ENCODE measurements around the gene TNK1.
A peak's percentile ranks its signal among the peaks of the same experiment; 100 is the strongest.

The TNK1 gene

GRCh38 chr17:7351665-7352502 lies 29.0 kb upstream of the TNK1 start, which contains the start of gene KCTD11:
Gene KCTD11 (plus strand): TSS chr17:7352162.
- TF ChIP-seq TAF1 (IDR thresholded peaks at IDR 0.05; ENCODE audit: borderline replicate concordance, insufficient read depth, low read length) (peak; percentile 65; the same call in 1 of the 2 replicates), REST (IDR thresholded peaks at IDR 0.05; ENCODE audit: insufficient read depth in 1 of 2, low read depth in 2 of 2, low read length in 2 of 2) (0 out of 4 replicates have a peak, but pooled peaks of 1 of the 2 experiments have one; percentile 8), POLR2AphosphoS5 (IDR thresholded peaks at IDR 0.05; ENCODE audit: low read depth, low read length) (peak; percentile 77), SIN3A (IDR thresholded peaks at IDR 0.05; ENCODE audit: borderline replicate concordance, insufficient read depth, low read length) (peak; percentile 36; the same call in 1 of the 2 replicates), FOXP2 (optimal IDR thresholded peaks at IDR 0.05; ENCODE audit: borderline replicate concordance, extremely low read depth, extremely low read length, insufficient read depth) (peak; percentile 10)

GRCh38 chr17:7352503-7352889 lies 28.4 kb upstream of the TNK1 start:
- TF ChIP-seq SIN3A (IDR thresholded peaks at IDR 0.05; ENCODE audit: borderline replicate concordance, insufficient read depth, low read length) (no peak), FOXP2 (optimal IDR thresholded peaks at IDR 0.05; ENCODE audit: borderline replicate concordance, extremely low read depth, extremely low read length, insufficient read depth) (no peak), POLR2AphosphoS5 (IDR thresholded peaks at IDR 0.05; ENCODE audit: low read depth, low read length) (no peak), REST (IDR thresholded peaks at IDR 0.05; ENCODE audit: insufficient read depth in 1 of 2, low read depth in 2 of 2, low read length in 2 of 2) (no peak), TAF1 (IDR thresholded peaks at IDR 0.05; ENCODE audit: borderline replicate concordance, insufficient read depth, low read length) (no peak)

- TF ChIP-seq REST (IDR thresholded peaks at IDR 0.05; ENCODE audit: insufficient read depth in 1 of 2, low read depth in 2 of 2, low read length in 2 of 2) (no peak), TAF1 (IDR thresholded peaks at IDR 0.05; ENCODE audit: borderline replicate concordance, insufficient read depth, low read length) (no peak), FOXP2 (optimal IDR thresholded peaks at IDR 0.05; ENCODE audit: borderline replicate concordance, extremely low read depth, extremely low read length, insufficient read depth) (no peak), POLR2AphosphoS5 (IDR thresholded peaks at IDR 0.05; ENCODE audit: low read depth, low read length) (no peak), SIN3A (IDR thresholded peaks at IDR 0.05; ENCODE audit: borderline replicate concordance, insufficient read depth, low read length) (no peak)
Measured at GRCh38 chr17:7352910-7353635, 27.8 kb upstream of the TNK1 start.

- no peak for TF ChIP-seq SIN3A (IDR thresholded peaks at IDR 0.05; ENCODE audit: borderline replicate concordance, insufficient read depth, low read length)
- no peak for TF ChIP-seq REST (IDR thresholded peaks at IDR 0.05; ENCODE audit: insufficient read depth in 1 of 2, low read depth in 2 of 2, low read length in 2 of 2)
- no peak for TF ChIP-seq TAF1 (IDR thresholded peaks at IDR 0.05; ENCODE audit: borderline replicate concordance, insufficient read depth, low read length)
- TF ChIP-seq POLR2AphosphoS5 (IDR thresholded peaks at IDR 0.05; ENCODE audit: low read depth, low read length) = no peak
- TF ChIP-seq FOXP2 (optimal IDR thresholded peaks at IDR 0.05; ENCODE audit: borderline replicate concordance, extremely low read depth, extremely low read length, insufficient read depth) = no peak
Measured at GRCh38 chr17:7354262-7354843, 26.5 kb upstream of the TNK1 start.

Measured in PFSK-1 (cell line).